ENCODE data around the gene GRID2. TPM values are rescaled to one million over a fixed set of nuclear protein-coding genes. Genes with fewer than 3 reads are reported as not detected.

Gene GRID2
- total RNA-seq, 1 donor from 2014 or later = not detected

DNA sequence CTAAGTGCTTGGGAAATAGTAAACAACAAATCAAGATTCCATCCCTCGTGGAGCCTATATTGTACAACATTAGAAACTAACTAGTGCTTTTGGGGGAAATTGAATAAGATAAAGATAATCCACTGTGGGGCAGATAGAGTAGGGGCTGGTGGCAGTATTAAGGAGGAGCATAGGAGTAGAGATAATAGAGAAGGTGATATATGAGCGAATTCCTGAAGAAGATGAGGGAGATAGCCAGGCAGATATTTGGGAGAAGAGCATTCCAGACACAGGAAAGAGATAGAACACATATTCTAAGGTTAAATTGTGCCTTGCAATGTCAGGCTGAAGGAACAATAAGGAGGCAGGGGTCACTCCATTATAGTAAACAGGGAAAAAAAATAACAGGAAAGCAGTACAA lies 218.2 kb downstream of the GRID2 start:
- no peak for DNase-seq (ENCODE audit: low read depth in 2 of 2)

DNA sequence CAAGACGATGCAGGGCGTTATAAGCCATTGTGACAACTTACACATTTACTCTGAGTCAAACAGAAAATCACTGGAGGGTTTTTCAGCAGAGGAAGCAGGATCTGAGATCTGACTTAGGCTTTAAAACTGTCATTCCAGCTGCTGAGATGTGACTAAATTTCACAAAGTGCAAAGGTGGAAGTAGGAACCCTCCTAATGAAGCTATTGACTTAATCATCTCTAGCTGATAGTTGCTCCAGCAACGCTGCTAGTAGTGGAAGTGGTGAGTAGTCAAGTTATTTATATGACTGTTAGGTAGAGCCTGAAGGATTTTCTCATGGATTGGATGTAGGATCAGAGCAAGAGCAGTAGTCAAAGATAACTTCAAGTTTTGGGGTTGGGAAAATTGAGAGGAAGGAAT lies 218.6 kb downstream of the GRID2 start:
- no peak for DNase-seq (ENCODE audit: low read depth in 2 of 2)

DNA sequence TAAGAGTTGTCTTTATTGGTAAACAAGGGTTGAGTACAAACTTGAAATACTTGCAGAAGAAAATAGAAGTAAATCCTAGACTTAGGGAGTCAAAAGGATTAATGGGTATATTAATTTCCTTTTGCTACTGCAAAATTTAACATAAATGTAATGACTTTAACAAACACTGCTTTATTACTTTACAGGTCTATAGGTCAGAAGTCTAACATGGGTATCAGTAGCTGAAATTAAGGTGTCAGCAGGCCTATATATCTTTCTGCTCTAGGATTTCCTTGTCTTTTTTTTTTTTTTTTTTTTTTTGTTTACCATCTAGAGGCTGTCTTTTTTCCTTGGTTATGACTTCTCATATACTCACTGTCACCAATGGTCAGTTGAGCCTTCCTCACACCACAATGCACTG lies 220.4 kb downstream of the GRID2 start:
- no peak for DNase-seq (ENCODE audit: low read depth in 2 of 2)

DNA sequence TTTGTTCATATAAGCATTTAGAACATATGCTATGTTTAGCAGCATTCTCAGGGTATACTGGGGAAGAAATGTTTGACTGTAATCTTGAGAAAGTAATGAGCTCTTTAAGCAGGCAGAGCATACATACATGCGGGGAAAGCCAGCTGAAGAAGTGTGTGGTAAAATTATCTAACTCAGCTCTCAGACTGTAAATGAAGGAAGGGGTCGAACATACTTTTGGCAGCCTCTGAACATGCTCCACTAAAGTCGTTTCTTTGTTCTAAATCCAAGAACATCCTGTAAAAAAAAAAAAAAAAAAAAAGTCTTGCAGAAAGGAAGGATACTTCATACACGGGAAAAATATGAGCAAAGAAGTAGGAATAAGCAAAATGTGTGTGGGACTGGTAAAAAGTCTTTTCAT lies 224.8 kb downstream of the GRID2 start:
- no peak for DNase-seq (ENCODE audit: low read depth in 2 of 2)

DNA sequence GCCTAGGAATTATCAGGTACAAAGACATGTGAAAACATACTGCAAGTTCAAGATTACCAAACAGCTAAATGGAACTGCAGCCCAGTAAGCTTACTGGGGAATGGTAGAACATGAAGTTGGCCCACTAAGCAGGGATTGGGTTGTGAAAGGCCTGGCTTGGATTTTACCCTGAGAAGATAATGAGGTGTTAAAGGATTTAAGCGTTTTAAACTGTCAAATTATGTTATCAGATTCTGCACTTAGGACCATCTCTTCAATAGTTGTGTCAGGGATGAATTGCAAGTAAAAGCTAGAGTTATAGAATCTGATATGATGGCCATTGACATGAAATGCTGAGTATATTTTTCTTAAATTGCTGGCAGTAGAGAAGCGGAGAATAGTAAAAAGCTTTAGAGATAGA lies 225.7 kb downstream of the GRID2 start:
- no peak for DNase-seq (ENCODE audit: low read depth in 2 of 2)

DNA sequence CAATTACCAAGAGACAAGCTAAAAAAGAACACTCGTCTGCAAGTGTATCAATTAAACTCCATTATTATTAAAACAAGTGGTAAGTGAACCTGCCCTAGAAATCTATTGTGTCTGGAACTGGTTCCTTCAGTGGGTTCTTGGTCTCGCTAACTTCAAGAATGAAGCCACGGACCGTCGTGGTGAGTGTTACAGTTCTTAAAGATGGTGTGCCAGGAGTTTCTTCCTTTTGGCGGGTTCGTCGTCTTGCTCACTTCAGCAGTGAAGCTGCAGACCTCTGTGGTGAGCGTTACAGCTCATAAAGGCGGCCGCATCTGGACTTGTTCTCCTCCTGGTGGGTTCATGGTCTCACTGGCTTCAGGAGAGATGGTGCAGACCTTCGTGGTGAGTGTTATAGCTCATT lies 231.8 kb downstream of the GRID2 start:
- DNase-seq (ENCODE audit: low read depth in 2 of 2) = no peak

DNA sequence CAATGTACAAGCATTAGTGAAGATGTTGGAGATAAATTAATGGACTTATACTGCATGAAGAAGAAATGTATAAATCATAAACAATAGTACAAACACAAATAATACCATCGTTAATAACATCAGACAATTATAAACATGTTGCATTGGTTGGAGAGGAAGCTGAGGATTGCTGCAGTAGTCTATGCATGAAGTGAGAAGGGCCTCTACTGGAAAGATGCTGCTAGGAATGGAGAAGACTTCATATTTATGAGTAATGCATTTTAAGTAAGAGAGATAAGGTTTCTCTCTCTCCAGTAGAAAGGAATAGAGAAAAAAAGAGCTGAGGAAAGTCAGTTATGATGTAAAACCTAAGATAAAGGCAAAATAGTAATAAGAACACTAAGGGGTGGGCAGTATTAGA lies 247.8 kb downstream of the GRID2 start:
- no peak for DNase-seq (ENCODE audit: low read depth in 2 of 2)

DNA sequence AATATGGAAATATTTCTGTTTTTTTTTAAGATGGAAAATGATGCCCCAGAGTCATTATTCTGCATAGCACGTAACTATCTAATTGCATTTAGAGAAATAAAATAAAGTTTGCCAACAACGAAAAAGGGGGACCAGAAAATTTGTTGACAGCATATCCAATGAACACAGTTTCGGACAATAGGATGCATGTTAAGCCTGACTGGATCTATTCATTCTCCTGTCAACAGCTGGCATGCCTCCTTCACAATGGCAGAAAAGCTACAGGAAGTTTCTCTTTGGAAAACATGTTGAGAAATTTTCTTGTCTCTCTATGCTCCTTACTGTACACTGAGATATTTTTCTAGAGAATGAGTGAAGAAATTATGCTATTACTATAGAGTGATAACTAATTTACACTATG lies 262.5 kb downstream of the GRID2 start:
- no peak for DNase-seq (ENCODE audit: low read depth in 2 of 2)

DNA sequence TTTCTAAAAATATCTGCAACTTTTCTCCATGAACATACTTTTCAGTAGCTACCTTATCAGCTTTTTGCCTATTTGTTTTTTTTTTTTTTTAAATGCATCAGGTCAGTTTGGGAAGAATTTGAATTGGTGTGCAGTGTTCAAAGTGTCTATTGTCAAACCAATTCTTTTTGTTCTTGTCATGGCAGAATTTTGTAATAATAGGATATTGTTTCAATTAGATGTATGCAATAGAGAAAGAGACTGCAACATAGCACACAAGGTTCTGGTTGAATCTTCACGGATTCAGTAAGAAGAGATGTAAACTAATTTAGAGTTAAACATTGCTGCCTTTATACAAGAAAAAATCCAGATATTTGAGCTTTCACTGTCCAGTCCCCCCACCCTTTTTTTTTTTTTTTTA lies 277.1 kb downstream of the GRID2 start:
- no peak for DNase-seq (ENCODE audit: low read depth in 2 of 2)

- no peak for DNase-seq (ENCODE audit: low read depth in 2 of 2)
Observed at GRCh38 chr4:92599044-92599443, 295.3 kb downstream of the GRID2 start.

DNA sequence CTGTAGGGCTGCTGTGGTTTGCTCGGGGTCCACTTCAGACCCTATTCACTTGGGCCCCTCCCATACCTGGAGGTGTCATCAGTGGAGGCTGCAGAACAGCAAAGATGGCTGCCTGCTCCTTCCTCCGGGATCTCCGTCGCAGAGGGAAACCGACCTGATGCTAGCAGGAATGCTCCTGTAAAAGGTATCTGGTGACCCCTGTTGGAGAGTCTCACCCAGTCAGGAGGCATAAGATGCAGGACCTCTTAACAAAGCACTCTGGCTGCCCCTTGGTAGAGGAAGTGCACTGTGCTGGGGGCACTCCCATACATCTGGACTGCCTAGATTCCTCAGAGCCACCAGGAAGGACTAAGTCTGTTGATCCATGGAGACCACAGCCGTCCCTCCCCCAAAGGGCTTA lies 296.9 kb downstream of the GRID2 start:
- DNase-seq (ENCODE audit: low read depth in 2 of 2) = no peak

DNA sequence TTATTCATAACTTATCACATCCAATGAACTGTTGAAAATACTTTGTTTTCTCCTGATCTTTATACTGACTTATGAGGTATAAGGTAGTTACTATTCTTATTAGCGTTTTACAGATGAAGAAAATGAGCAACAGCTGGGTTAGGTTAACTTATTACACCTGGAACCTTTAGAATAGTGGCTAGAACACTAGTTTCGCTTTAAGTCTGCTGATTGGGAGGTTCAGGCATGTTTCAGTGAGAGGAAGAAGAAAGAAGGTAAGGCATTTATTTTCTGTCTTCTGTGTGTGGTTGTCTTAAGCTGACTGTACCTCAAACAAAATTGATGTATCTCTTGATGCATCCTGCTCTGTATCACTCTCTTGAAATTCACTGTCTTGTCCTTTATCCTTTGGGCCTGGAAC lies 302.5 kb downstream of the GRID2 start:
- DNase-seq (ENCODE audit: low read depth in 2 of 2) = no peak

DNA sequence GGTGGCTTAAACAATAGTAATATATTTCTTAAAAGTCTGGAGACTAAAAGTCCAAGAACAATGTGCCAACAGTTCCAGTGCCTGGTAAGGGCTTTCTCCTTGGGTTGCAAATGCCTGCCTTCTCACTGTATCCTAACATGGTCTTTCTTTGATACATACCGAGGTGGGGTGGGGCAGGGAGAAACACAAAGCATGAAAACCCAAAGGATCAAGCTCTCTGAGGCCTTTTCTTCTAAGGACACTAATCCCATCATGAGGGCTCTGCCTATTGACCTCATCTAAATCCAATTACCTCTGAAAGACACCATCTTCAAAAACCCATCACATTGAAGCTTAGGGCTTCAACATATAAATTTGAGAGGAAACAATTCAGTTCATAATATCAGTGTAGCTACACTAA lies 311.3 kb downstream of the GRID2 start:
- no peak for DNase-seq (ENCODE audit: low read depth in 2 of 2)

DNA sequence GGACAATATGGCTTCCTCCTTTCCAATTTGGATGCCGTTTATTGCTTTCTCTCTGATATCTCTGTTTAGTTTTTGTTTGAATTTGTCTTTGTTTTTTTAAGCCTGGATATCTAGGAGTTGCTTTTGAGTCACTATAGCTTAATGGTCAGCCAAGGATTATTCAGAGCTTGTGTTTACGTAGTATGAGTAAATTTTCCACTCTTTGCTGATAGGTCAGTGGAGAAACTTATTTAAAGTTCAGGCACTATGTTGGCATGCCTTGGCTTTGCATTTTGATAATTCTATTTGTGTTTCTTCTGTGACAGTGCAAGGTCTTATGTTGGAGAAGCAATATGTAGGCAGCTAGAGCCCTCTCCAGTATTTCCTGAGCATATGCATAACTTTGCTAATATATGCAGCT lies 315.2 kb downstream of the GRID2 start:
- DNase-seq (ENCODE audit: low read depth in 2 of 2) = no peak

DNA sequence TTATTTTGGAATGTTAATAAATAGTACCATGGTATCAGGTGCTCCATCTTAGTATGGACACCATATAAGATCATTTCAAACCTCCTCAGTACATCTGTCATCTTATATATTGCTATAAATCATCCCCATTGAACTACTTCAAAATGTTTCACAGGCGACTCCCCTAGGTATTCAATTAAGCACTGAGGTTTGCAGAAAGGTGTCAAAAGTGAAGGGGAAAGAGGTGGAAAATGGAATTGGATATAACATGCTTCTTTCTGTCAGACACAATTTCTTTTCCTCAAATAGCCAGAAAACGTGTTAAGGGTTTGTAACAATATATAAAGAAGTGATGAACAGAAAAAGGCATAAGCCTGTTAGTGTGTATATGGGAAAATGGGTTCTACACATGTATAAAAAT lies 325.5 kb downstream of the GRID2 start:
- no peak for DNase-seq (ENCODE audit: low read depth in 2 of 2)

GRCh38 chr4:92634882-92635281 lies 331.1 kb downstream of the GRID2 start:
- DNase-seq (ENCODE audit: low read depth in 2 of 2) = no peak

DNA sequence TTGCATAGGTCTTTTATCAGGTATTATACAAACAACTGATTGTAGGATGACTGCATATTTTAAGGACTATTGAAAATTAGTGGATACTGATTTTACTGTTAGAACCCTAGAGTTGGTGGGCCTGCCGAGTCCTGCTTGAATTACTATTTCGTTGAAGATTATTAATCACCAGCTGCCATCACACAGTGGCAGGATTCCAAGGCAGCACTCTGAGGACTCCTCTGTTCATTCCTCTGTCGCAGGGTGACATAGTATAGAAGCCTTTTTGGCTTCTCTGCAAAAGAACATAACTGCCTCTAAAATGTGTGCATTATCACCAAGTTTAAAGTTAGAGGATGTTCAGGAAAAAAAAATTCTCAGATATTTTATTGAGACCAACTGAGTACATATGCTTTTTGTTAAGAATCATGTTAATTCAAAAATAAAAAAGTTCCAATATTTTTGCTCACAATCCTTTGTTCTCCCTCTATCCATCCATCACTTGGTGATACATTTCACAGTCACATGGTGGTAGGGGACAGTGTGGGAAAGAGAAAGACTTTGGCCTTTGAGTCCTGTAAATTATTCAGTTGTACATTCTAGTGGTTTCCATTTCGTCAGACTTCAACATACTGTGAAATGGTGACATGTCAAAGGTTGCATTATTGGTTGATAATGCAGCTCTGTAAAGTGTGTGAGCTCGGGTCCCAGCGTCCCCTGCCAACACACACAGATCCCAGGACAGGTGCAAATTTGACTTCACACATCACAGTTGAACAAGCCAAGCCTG lies 332.5 kb downstream of the GRID2 start:
- no peak for DNase-seq (ENCODE audit: low read depth in 2 of 2)

DNA sequence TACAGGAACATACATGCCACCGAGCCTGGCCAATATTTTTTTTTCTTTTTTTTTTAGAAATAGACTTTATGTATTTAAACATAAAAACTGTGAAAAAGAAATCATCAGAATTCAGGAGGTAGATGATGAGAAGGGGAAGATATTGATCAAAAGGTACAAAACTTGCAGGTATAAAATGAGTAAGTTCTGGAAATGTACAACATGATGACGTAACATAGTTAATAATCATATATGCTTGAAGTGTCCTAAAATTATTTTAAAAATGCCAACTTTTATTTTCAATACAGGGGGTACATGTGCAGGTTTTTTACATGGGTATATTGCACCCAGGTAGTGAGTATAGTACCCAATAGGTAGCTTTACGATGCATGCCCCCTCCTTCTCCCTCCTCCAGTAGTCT lies 337.6 kb downstream of the GRID2 start:
- DNase-seq (ENCODE audit: low read depth in 2 of 2) = no peak

GRCh38 chr4:92646826-92647225 lies 343.1 kb downstream of the GRID2 start:
- DNase-seq (ENCODE audit: low read depth in 2 of 2) = no peak

DNA sequence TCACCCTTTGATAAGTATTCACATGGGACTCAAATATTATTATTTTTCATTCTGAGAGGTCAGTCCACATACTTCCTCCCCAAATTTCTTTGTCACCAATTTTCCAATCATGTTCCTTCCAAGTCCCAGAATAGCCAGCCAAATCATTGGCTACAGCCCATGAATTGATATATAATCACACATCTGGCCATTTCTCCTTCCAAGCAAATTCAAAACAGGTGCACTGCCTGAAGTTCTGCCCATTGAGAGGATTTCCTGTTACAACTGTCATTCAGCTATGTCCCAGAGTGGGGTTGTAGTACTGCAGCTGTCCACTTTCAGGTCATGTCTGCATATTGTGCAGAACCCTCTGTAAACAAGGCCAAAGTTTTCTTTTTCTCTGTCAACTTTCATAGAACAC lies 347.8 kb downstream of the GRID2 start:
- no peak for DNase-seq (ENCODE audit: low read depth in 2 of 2)

DNA sequence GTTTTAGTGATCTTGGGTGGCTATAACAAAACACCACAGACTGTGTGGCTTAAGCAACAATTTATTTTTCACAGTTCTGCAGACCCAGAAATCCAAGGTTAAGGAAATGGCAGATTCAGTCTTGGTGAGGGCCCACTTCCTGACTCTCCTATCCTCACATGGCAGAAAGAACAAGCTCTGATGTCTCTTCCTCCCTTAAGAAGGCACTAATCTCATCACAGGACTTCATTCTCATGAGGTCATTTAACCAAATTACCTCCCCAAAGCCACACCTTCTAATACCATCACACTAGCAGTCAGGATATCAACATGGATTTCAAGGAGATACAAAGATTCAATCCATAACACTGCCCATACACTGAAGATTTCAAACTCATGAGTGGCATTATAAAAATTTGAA lies 350.3 kb downstream of the GRID2 start:
- no peak for DNase-seq (ENCODE audit: low read depth in 2 of 2)

GRCh38 chr4:92657695-92658094 lies 353.9 kb downstream of the GRID2 start:
- DNase-seq (ENCODE audit: low read depth in 2 of 2) = no peak

- no peak for DNase-seq (ENCODE audit: low read depth in 2 of 2)
Observed at GRCh38 chr4:92658318-92658717, 354.6 kb downstream of the GRID2 start.

DNA sequence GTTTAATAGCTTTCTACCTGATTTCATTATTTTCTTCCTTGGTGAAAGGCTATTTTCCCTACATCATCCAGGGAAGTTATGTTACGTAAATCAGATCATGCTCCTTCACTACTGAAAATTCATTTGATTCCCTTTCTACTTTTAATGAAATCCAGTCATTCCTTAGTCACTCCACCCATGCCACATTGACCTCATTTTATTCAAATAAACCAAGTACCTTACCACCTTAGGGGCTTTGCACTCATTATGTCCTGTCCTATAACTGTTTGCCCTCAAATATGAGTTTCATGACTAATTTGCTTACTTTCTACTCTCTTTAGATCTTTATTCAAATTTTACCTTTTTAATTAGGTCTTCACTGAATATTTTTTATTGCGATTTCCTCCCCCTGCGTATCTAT lies 374.0 kb downstream of the GRID2 start:
- no peak for DNase-seq (ENCODE audit: low read depth in 2 of 2)
